ENCODE results near the gene RBM6.
"Not testable (repeated sequence)": the region's sequence is repeated elsewhere in the genome, so short reads cannot be mapped to it uniquely, and the experiment has no call there.

Gene RBM6

GRCh38 chr3:49976942-49977341 lies 37.0 kb downstream of the RBM6 start:
- in situ Hi-C loops (cut with HindIII; ENCODE audit: low sequenced_read_pairs): no loop called here

DNA sequence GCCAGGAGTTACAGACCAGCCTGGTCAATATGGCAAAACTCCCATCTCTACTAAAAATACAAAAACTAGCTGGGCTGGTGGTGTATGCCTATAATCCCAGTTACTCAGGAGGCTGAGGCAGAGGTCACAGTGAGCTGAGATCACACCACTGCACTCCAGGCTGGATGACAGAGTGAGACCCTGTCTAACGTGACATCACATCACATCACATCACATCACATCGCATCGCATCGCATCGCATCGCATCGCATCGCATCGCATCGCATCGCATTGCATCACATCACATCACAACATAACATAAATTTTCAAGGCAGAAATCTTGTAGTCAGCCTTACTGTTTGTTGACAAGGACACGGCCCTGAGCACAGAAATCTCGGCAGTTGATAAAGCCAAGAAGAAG lies 44.4 kb downstream of the RBM6 start:
- in situ Hi-C loops (cut with HindIII; ENCODE audit: low sequenced_read_pairs): no loop called here

GRCh38 chr3:49992326-49992725 lies 52.4 kb downstream of the RBM6 start:
- in situ Hi-C loops (cut with HindIII; ENCODE audit: low sequenced_read_pairs): no loop called here

DNA sequence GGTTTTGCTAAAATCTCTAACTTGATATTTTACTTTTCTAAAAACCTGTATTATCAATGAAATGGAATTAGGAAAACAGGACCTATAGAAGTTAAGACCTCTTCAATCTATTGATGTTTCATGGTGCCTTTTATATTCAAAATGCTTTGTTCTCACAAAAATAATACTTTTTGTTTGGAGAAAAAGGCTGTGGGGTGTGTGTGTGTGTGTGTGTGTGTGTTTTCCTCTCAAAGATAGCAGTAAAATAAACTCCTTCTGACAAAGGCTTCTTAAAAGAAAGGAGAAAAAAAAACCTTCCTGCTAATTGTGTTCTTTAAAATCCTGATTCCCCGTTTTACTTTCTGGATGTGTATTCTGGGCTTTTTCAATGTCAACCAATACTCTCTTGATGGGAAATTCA lies 54.5 kb downstream of the RBM6 start:
- in situ Hi-C loops (cut with HindIII; ENCODE audit: low sequenced_read_pairs): no loop called here

GRCh38 chr3:49996016-49996415 lies 56.1 kb downstream of the RBM6 start:
- in situ Hi-C loops (cut with HindIII; ENCODE audit: low sequenced_read_pairs): no loop called here

- in situ Hi-C loops (cut with HindIII; ENCODE audit: low sequenced_read_pairs): no loop called here
Measured at GRCh38 chr3:49997862-49998261, 57.9 kb downstream of the RBM6 start.

- in situ Hi-C loops (cut with HindIII; ENCODE audit: low sequenced_read_pairs): no loop called here
Measured at GRCh38 chr3:49998326-49998725, 58.4 kb downstream of the RBM6 start.

- in situ Hi-C loops (cut with HindIII; ENCODE audit: low sequenced_read_pairs): no loop called here
Measured at GRCh38 chr3:50001511-50001910, 61.6 kb downstream of the RBM6 start.

GRCh38 chr3:50003216-50003615 lies 63.3 kb downstream of the RBM6 start:
- in situ Hi-C loops (cut with HindIII; ENCODE audit: low sequenced_read_pairs): no loop called here

DNA sequence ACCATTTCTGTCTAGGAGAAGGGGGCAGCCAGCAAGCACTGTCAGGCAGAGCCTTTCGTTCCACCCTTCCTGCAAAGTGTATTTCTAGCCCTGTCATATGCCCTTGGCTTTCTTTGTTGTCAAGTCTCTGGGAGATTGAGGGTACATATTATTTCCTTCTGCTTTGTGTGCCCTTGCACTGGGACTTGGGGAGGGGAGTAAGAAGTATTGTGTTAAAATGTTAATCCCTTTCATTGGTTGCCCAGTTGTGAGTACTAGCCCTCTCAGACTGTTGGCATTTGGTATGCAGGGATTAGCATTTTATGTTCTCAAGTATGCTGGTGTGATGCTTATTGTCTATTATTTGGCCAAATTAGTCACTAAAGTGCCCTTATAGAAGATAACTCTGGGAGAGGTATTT lies 63.9 kb downstream of the RBM6 start:
- in situ Hi-C loops (cut with HindIII; ENCODE audit: low sequenced_read_pairs): no loop called here

DNA sequence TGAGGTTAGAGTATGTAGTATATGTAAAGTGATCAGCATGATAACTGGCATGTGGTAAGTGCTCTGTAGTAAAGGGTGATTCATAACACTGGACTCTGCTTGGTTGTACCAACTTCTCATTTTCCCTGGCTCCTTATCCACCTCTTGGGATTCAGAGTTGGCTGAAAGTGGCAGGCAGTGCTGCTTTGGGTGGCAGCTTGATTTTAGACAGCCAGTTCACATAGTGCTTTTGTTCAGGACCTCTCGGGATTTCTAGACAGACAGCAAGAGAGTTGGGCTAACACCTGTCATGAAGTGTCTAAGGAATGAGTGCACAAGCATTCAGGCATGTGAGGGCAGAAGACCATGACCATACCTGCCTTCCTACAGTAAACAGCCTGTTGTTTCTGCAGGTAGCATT lies 69.0 kb downstream of the RBM6 start:
- in situ Hi-C loops (cut with HindIII; ENCODE audit: low sequenced_read_pairs): no loop called here

- in situ Hi-C loops (cut with HindIII; ENCODE audit: low sequenced_read_pairs): no loop called here
Measured at GRCh38 chr3:50010959-50011358, 71.0 kb downstream of the RBM6 start.

DNA sequence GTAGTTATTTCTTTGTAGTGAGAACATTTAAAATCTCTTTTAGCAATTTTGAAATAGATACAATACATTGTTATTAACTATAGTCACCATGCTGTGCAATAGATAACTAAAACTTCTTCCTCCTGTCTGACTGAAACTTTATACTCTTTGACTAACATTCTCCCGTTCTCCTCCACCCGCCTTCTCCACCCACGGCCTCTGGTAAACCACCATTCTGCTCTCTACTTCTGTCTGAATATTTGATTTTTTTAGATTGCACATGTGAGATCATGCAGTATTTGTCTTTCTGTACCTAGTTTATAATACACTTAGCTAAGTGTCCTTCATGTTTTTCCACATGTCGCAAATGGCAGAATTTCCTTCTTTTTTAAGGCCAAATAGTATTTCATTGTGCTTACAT lies 76.0 kb downstream of the RBM6 start:
- in situ Hi-C loops (cut with HindIII; ENCODE audit: low sequenced_read_pairs): no loop called here

DNA sequence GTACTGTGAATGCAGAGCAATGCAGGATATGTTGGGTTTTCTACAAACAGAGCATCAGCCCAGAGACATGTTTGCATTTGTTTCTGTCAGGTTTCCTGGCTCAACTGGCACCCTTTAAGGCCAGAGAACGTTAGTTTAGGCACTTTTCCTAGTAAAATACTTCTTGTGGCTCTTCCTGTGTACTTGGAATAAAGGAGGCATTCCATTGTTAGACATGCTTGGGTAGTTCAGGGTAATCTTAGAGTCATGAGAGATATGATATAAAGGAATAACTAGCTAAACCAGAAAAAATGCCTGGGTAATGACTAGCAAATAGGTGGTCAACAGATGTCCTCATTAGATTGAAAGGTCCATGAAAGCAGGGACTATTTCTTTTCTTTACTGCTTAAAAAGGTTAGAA lies 88.4 kb downstream of the RBM6 start:
- in situ Hi-C loops (cut with HindIII; ENCODE audit: low sequenced_read_pairs): no loop called here

GRCh38 chr3:50031201-50031600 lies 91.3 kb downstream of the RBM6 start:
- in situ Hi-C loops (cut with HindIII; ENCODE audit: low sequenced_read_pairs): not testable (repeated sequence)

- in situ Hi-C loops (cut with HindIII; ENCODE audit: low sequenced_read_pairs): no loop called here
Measured at GRCh38 chr3:50044976-50045375, 105.0 kb downstream of the RBM6 start.

DNA sequence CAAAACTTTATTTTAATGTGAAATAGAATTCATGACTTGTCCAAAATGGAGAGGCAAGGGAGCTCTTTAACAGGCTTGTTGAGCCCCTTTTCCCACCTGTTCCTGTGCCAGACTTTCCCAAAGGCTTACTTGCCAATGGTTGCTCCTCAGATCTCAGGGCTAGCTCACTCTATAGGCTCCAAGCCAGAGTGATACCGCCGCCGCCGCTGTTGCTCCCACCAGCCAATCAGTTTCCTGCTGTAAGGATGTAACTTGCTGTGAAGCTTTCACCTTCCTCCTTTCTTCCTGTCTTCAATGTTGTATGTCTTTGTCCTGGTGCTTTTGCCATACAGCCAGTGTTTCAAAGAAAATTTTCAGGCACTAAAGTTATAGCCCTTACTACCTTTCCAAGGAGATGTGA lies 107.5 kb downstream of the RBM6 start:
- in situ Hi-C loops (cut with HindIII; ENCODE audit: low sequenced_read_pairs): no loop called here

- in situ Hi-C loops (cut with HindIII; ENCODE audit: low sequenced_read_pairs): no loop called here
Measured at GRCh38 chr3:50050361-50050760, 110.4 kb downstream of the RBM6 start.

DNA sequence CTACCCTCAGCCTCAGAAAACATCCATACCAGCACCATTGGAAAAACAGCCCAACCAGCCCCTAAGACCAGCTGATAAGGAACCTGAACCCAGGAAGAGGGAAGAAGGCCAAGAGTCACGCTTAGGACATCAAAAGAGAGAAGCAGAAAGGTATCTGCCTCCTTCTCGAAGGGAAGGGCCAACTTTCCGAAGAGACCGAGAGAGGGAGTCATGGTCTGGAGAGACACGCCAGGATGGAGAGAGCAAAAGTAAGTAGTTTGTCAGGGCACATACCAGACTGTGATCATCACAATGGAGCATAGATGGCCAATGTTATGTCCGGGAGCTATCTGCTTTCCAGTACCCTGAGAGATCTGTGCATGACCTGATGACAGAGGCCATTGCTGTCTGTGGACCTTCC lies 117.8 kb downstream of the RBM6 start:
- in situ Hi-C loops (cut with HindIII; ENCODE audit: low sequenced_read_pairs): no loop called here

DNA sequence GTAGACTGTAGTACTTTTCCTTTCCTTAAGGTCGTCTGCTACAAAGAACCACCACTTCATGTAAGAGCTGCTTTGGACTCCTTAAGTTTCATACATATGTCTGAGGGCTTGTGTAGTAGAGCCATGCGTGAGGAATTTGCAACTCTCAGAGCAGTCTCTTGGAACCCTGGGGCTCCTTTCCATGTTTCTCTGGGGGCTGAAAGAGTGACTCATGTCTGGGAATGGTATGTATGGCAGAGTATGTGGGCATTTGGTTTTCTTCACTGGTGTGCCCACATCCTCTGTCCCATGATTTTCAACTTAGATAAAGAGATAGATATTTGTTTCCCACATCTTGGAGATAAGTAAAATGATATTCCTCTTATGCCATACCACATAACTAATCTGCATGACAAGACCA lies 128.2 kb downstream of the RBM6 start:
- in situ Hi-C loops (cut with HindIII; ENCODE audit: low sequenced_read_pairs): no loop called here

DNA sequence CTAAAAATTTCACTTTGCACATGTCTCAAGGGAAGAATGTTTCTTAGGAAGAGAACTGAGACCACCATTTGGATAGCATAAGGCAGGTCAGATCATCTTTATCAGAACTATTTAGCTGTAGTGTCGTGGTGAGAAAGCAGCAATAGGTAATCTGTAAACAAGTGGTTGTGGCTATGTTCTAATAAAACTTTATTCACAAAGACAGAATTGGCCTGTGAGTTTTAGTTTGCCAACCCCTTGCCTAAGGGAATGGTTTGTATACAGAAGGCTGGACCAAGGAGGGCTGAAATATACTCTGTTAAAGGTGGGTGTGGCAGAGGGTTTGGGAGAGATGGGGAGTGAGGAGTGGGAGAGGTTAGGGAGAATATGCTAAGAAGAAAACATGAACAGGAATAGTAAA lies 138.1 kb downstream of the RBM6 start:
- in situ Hi-C loops (cut with HindIII; ENCODE audit: low sequenced_read_pairs): no loop called here

GRCh38 chr3:50078622-50079021 lies 138.7 kb downstream of the RBM6 start:
- in situ Hi-C loops (cut with HindIII; ENCODE audit: low sequenced_read_pairs): no loop called here

DNA sequence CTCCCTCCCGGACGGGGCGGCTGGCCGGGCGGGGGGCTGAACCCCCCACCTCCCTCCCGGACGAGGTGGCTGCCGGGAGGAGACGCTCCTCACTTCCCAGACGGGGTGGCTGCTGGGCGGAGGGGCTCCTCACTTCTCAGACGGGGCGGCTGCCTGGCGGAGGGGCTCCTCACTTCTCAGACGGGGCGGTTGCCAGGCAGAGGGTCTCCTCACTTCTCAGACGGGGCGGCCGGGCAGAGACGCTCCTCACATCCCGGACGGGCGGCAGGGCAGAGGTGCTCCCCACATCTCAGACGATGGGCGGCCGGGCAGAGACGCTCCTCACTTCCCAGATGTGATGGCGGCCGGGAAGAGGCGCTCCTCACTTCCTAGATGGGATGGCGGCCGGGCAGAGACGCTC lies 145.0 kb downstream of the RBM6 start:
- in situ Hi-C loops (cut with HindIII; ENCODE audit: low sequenced_read_pairs): not testable (repeated sequence)

Data from DLD1 (cell line).